ENCODE data around the gene L1CAM. TPM values are rescaled to one million over a fixed set of nuclear protein-coding genes. Genes with fewer than 3 reads are reported as not detected.

L1CAM gene
- total and polyA plus RNA-seq, 9 of the 15 experiments (the other 6 are each of a cell fraction or from before 2014, with no cell fraction given) = 0.09 to 0.86 (median 0.26) TPM; not detected in 3

- TF ChIP-seq ZHX1 (conservative IDR thresholded peaks at IDR 0.05; ENCODE audit: low read length) (no peak), DACH1 (IDR thresholded peaks at IDR 0.05; ENCODE audit: partially characterized antibody) (peak; percentile 85), NEUROD1 (IDR thresholded peaks at IDR 0.05; ENCODE audit: borderline replicate concordance, low read depth, low read length, partially characterized antibody) (peak; percentile 44), EP300 (IDR thresholded peaks at IDR 0.05; ENCODE audit: low read length) (peak; percentile 86; the same call in 1 of the 2 replicates), ZNF384 (IDR thresholded peaks at IDR 0.05; ENCODE audit: low read depth, low read length) (no peak), FOXM1 (IDR thresholded peaks at IDR 0.05; ENCODE audit: low read depth) (peak; percentile 82), FOXM1 (CRISPR knock-in tag; IDR thresholded peaks at IDR 0.05; ENCODE audit: low read depth) (no peak), ERF (CRISPR knock-in tag; IDR thresholded peaks at IDR 0.05) (no peak), ZNF780A (CRISPR knock-in tag; IDR thresholded peaks at IDR 0.05) (no peak), MAX (CRISPR knock-in tag; IDR thresholded peaks at IDR 0.05) (0 out of 2 replicates have a peak, but pooled peaks have one; percentile 9), MCM2 (IDR thresholded peaks at IDR 0.05; ENCODE audit: low read depth) (no peak), ZNF449 (CRISPR knock-in tag; IDR thresholded peaks at IDR 0.05) (no peak), MLLT1 (IDR thresholded peaks at IDR 0.05) (no peak), SIX5 (IDR thresholded peaks at IDR 0.05; ENCODE audit: borderline replicate concordance in 1 of 2, insufficient read depth in 1 of 2, low read depth in 1 of 2, low read length in 2 of 2) (no peak), ZNF408 (CRISPR knock-in tag; IDR thresholded peaks at IDR 0.05; ENCODE audit: low read depth) (no peak), ZNF766 (CRISPR knock-in tag; conservative IDR thresholded peaks at IDR 0.05) (no peak), NONO (IDR thresholded peaks at IDR 0.05; ENCODE audit: low read depth in 2 of 2, low read length in 1 of 2) (no peak), PKNOX1 (IDR thresholded peaks at IDR 0.05) (peak; percentile 18; the same call in 1 of the 2 replicates), HCFC1 (IDR thresholded peaks at IDR 0.05; ENCODE audit: low read depth, low read length) (no peak), ZNF311 (CRISPR knock-in tag; IDR thresholded peaks at IDR 0.05) (no peak), NRF1 (conservative IDR thresholded peaks at IDR 0.05 in 1 of 2, IDR thresholded peaks at IDR 0.05 in 1 of 2) (no peak)
These were observed 32.6 kb downstream of the L1CAM start (continued) for GRCh38 chrX:153853180-153853901.

Measured in K562 (cell line).